Motor neuron (in vitro differentiated cells): ENCODE results near the gene C3orf62. TPM values are rescaled to one million over a fixed set of nuclear protein-coding genes. Genes with fewer than 3 reads are reported as not detected.

ENCODE experiments used
- ATAC-seq, 8 experiments: fragments of 200-7000 bp; cut with Tn5 transposase; replicated peaks in 6 of 8; 2 replicates each; pipeline ENCODE4 v1.8.0; 2021; ENCODE audit warnings: mild to moderate bottlenecking in 8 of 8, moderate library complexity in 8 of 8
- H3K27ac ChIP-seq, 2 donors: fragments of 250-450 bp; sonication (Bioruptor Pico); 2 replicates each; pipeline ENCODE4 v1.9.0; 2021; ENCODE audit warnings: antibody characterized with exemption in 2 of 2, mild to moderate bottlenecking in 2 of 2, moderate library complexity in 1 of 2
- H3K4me1 ChIP-seq, 2 donors: fragments of 250-450 bp; sonication (Bioruptor Pico); replicated peaks in 1 of 2; 2 replicates each; pipeline ENCODE4 v1.6.1; 2021; ENCODE audit warnings: antibody characterized with exemption in 2 of 2, mild to moderate bottlenecking in 2 of 2, moderate library complexity in 1 of 2
- H3K4me3 ChIP-seq, 5 donors: fragments of 250-450 bp; sonication (Bioruptor Pico); 2 replicates each; pipeline ENCODE4 v1.9.0; 2021; ENCODE audit warnings: antibody characterized with exemption in 5 of 5, mild to moderate bottlenecking in 5 of 5, moderate library complexity in 4 of 5
- WGBS, 10 experiments: fragments of 450-650 bp; shearing (Covaris generic); methylation state at CpG; one replicate each; pipeline ENCODE4 v1.0.0; 2022; 5-methylcytosine and 5-hydroxymethylcytosine counted together
- in situ Hi-C, 9 experiments: fragments of 400-800 bp; cut with MboI; loops; one replicate each; pipeline ENCODE4 v1.15.0; 2021; ENCODE audit warnings: low sequenced_read_pairs in 9 of 9, low pct_unique_long_range_greater_than_20kb in 2 of 9; ENCODE audit not compliant: unreplicated experiment in 9 of 9
- total RNA-seq, 8 experiments: library from RNA; unstranded; fragments of 300-600 nt; gene quantifications; 2 replicates each; pipeline versions ENCODE4 v1.2.3 to v1.2.4, GENCODE V29; 2022

Gene C3orf62
- total RNA-seq, 8 experiments from 2014 or later: 1.7 to 12.6 (median 5.0) TPM

DNA sequence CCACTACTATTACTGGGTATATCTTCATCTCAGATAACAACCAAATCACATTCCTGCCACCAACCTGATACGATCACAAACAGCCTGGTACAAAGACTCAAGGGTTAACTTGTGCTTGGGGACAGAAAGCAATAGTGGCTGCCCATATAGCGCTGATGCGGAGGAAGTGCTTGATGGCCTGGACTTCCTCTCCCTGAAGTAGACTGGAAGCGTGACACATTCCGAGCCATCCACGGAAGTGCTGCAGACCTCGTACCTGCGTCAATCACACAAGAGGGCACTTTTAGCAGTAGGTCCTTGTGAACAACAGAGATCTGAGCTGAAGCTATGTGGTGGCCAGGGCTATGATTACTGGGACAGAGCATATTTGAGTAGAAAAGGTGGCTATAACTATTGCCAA, 17.3 kb upstream of the C3orf62 start:
- in situ Hi-C loops: no loop called here
- Histone ChIP-seq H3K4me1 (no peaks in the 10 kb centered on the region), H3K4me3 (no peak overlapping the region), H3K27ac (no peak overlapping the region)
- no peak for ATAC-seq
- 79 to 100% (median 97%) methylated on average over 1 to 6 of the region's 8 CpGs; no CpG with 5 or more reads in 1 of the 10 experiments for WGBS, 10 experiments

GRCh38 chr3:49283997-49284396, 7.0 kb upstream of the C3orf62 start:
- WGBS, 10 experiments: 80 to 100% (median 93%) methylated on average over 2 to 4 of the region's 6 CpGs; no CpG with 5 or more reads in 6 of the 10 experiments
- in situ Hi-C loops: no loop called here
- Histone ChIP-seq H3K4me3 (no peak overlapping the region), H3K27ac (no peak overlapping the region), H3K4me1 (no peaks in the 10 kb centered on the region)
- ATAC-seq: no peak

GRCh38 chr3:49279376-49279775, 2.3 kb upstream of the C3orf62 start:
- peaks cover 12 to 14% of the 10 kb centered on the region in 2 donors for H3K4me1 ChIP-seq
- no peak overlapping the region for H3K4me3 ChIP-seq
- no peak overlapping the region for H3K27ac ChIP-seq
- in situ Hi-C loops: no loop called here
- peak in 1 of 8 experiments; percentile 7 for ATAC-seq

DNA sequence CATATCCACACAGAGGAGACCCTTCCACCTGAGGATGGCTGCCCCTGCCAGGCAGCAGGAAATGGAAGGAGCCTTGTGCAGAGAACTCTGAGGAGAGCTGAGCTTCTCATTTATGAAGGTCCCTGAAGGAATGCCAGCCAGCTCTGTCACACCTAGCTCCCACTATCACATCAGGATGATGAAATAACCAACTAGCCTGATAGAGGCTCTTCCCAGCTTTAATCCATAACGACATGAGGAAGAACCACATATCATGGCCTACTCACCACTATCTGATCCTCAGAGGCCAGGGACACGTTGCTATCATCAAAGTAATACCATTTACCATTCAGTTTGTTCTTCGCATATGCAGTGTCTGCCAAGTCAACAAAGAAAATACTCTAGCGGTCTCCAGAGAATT, 1.5 kb upstream of the C3orf62 start:
- Histone ChIP-seq H3K27ac (no peak overlapping the region), H3K4me3 (no peak overlapping the region), H3K4me1 (peaks cover 12 to 14% of the 10 kb centered on the region in 2 donors)
- ATAC-seq: peak in 2 of 8 experiments; percentile 20 to 26
- in situ Hi-C loops: no loop called here
- 38 to 100% (median 85%) methylated on average over 2 to 4 of the region's 4 CpGs for WGBS, 10 experiments

DNA sequence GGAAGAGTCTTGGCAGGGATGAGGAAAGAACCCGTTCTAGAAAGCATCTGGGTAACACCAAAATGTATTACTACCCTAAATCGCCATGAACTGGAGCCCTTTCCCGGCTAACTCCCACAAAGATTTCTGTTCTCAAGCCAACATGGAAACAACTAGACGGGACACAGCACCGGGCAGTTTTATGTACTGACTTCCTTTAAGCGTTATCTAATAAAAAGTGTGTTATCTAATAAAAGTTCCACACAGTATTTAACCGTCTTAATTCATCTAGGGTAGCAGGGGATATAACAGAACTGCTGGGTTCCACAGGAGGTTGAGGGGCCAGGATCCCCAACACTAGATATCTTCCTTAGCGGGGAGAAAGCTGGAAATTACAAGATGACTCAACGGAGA, 347 bp upstream of the C3orf62 start:
- in situ Hi-C loops: no loop called here
- no peak overlapping the region for H3K4me3 ChIP-seq
- H3K27ac ChIP-seq: peak overlapping the region; percentile 19 to 64
- WGBS, 10 experiments: 13 to 96% (median 83%) methylated on average over 3 to 7 of the region's 9 CpGs; no CpG with 5 or more reads in 2 of the 10 experiments
- peaks cover 12 to 14% of the 10 kb centered on the region in 2 donors for H3K4me1 ChIP-seq
- ATAC-seq: peak in 2 of 8 experiments; percentile 16

DNA sequence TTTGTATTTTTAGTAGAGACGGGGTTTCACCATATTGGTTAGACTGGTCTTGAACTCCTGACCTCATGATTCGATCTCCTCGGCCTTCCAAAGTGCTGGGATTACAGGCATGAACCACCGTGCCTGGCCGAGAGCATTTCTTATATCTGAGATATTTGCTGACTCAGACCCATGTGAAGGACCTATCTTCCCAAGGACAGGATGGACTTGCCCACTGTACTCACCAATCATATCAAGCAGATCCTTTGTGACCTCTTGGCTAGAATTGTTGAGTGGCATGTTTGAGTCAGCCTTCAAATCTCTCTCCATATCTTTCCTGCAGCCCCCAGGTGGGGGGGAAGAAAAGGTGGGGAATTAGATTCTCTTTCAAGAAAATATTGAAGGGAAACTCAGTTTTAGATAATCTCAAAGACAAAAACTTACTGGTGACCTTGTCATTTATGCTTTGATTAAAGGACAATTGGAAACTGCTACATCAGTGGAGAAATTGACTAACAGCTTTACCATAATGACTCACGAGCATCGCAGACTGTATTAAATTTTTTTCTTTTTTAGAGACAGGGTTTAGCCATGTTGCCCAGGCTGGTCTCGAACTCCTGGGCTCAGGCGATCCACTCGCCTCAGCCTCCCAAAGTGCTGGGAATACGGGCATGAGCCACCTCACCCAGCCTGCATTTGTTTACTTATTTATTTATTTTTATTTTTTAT, 3.1 kb downstream of the C3orf62 start:
- Histone ChIP-seq H3K27ac (no peak overlapping the region), H3K4me3 (no peak overlapping the region), H3K4me1 (peaks cover 12 to 14% of the 10 kb centered on the region in 2 donors)
- ATAC-seq: no peak
- in situ Hi-C loops: no loop called here
- 93 to 100% (median 99%) methylated on average over 1 to 8 of the region's 11 CpGs for WGBS, 10 experiments

GRCh38 chr3:49271047-49271446, 6.0 kb downstream of the C3orf62 start:
- WGBS, 10 experiments: 36 to 93% (median 77%) methylated on average over 1 to 4 of the region's 4 CpGs; no CpG with 5 or more reads in 2 of the 10 experiments
- no peak for ATAC-seq
- in situ Hi-C loops: no loop called here

GRCh38 chr3:49270156-49270500, 6.9 kb downstream of the C3orf62 start:
- 83 to 100% (median 100%) methylated on average over 1 to 2 of the region's 2 CpGs; no CpG with 5 or more reads in 1 of the 10 experiments for WGBS, 10 experiments

More at GRCh38 chr3:49271047-49271446, 6.0 kb downstream of the C3orf62 start:
- Histone ChIP-seq H3K4me1 (peaks cover 8 to 12% of the 10 kb centered on the region in 2 donors), H3K27ac (no peak overlapping the region), H3K4me3 (no peak overlapping the region)

DNA sequence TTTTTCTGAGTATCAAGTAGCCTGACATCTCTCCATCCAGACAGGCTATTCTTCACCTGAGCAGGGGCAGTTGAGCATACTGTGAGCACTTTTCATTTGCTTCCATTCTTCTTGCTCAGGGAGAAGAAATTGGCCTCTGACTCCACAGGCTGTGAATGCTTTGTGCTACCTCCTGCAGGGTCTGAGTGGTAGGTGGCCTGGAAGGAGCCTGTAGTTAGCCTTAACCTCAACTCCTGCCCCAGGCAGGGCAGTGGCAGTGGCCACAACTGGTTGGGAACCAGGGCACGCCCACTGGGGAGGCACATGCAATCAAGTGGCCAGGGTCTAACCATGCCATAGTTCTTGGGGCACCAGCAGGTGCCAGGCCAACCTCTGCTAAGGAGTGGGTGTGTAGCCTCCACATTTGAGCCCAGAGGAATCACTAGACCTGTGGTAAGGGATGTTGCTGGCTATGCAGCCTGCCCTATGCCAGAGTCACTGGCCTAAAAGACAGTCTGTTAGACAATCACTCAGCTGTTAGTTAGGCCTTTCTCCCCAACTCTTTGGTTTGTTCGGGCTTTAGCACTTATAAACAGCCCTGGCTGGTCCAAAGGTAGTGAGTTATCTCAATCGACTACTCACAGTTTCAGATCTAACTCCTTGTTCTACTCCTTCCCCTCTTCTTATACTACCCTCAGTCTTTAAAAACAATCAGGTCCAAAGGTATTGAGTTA, 7.4 kb downstream of the C3orf62 start:
- no peak overlapping the region for H3K27ac ChIP-seq
- in situ Hi-C loops: no loop called here
- peaks cover 3 to 8% of the 10 kb centered on the region in 2 donors for H3K4me1 ChIP-seq
- 83 to 100% (median 95%) methylated on average over 1 to 3 of the region's 3 CpGs; no CpG with 5 or more reads in 3 of the 10 experiments for WGBS, 10 experiments
- no peak overlapping the region for H3K4me3 ChIP-seq
- peak in 1 of 8 experiments; percentile 14 for ATAC-seq

More at GRCh38 chr3:49270156-49270500, 6.9 kb downstream of the C3orf62 start:
- no peak overlapping the region for H3K27ac ChIP-seq
- peaks cover 3 to 8% of the 10 kb centered on the region in 2 donors for H3K4me1 ChIP-seq
- no peak overlapping the region for H3K4me3 ChIP-seq
- ATAC-seq: no peak
- in situ Hi-C loops: no loop called here

DNA sequence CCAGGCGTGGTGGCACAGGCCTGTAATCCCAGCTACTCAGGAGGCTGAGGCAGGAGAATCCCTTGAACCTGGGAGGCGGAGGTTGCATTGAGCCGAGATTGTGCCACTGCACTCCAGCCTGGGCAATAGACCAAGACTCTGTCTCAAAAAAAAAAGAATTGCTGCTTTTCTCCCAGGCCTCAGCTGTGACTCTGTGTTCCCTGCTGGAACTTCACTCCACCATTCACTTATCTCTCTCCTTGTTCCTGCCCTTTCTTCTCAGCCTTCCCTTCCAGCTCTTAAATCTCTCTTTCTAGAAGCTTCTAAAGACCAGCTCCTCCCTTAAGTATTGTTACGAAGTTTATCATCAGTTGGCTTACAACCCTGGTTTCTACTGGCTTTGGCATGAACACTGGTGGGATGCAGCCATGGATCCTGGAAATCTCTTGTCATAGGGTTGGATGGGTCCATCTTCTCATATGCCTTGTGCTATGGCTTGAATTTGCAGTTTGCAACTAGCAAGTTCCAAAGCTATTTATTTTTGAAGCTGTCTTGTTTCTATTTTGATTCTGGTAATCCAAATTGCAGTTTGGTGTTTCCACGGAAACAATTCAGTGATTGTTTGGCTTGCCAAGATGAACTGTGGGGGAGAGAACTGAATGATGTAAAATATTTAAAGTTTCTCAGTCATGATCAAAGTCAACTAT, 10.5 kb downstream of the C3orf62 start:
- in situ Hi-C loops: no loop called here
- Histone ChIP-seq H3K27ac (no peak overlapping the region), H3K4me1 (peaks cover 3 to 8% of the 10 kb centered on the region in 2 donors), H3K4me3 (no peak overlapping the region)
- WGBS, 10 experiments: 10 to 100% (median 80%) methylated on average over 1 to 4 of the region's 5 CpGs; no CpG with 5 or more reads in 1 of the 10 experiments
- ATAC-seq: peak in 1 of 8 experiments; percentile 41

GRCh38 chr3:49265661-49266386, 11.2 kb downstream of the C3orf62 start:
- Histone ChIP-seq H3K4me1 (peaks cover 3 to 8% of the 10 kb centered on the region in 2 donors), H3K27ac (no peak overlapping the region), H3K4me3 (no peak overlapping the region)
- ATAC-seq: no peak
- in situ Hi-C loops: no loop called here
- WGBS, 10 experiments: 20 to 100% (median 80%) methylated on average over 1 to 3 of the region's 10 CpGs; no CpG with 5 or more reads in 5 of the 10 experiments

GRCh38 chr3:49263159-49263889, 13.7 kb downstream of the C3orf62 start:
- no peak overlapping the region for H3K27ac ChIP-seq

More at GRCh38 chr3:49263159-49263889, 13.7 kb downstream of the C3orf62 start:
- 10 to 100% (median 90%) methylated on average over 1 to 5 of the region's 6 CpGs; no CpG with 5 or more reads in 2 of the 10 experiments for WGBS, 10 experiments
- in situ Hi-C loops: no loop called here
- Histone ChIP-seq H3K4me3 (no peak overlapping the region), H3K4me1 (peaks cover 3 to 8% of the 10 kb centered on the region in 2 donors)
- peak in 2 of 8 experiments; percentile 52 to 62 for ATAC-seq
